Glutamatergic neuron (in vitro differentiated cells): ENCODE measurements around the gene NTRK3. TPM values are rescaled to one million over a fixed set of nuclear protein-coding genes. Genes with fewer than 3 reads are reported as not detected.

Source experiments
- DNase-seq: peaks from one replicate; pipeline ENCODE4 v3.0.0; 2022
- H3K27ac Mint-ChIP-seq: one replicate; pipeline ENCODE4 v1.8.0; 2020; ENCODE audit warnings: mild to moderate bottlenecking, mixed read lengths, inconsistent platforms; ENCODE audit not compliant: unreplicated experiment
- H3K27me3 Mint-ChIP-seq: one replicate; pipeline ENCODE4 v1.8.0; 2020; ENCODE audit warnings: mild to moderate bottlenecking, moderate library complexity, mixed read lengths, inconsistent platforms; ENCODE audit not compliant: unreplicated experiment
- H3K36me3 Mint-ChIP-seq: one replicate; pipeline ENCODE4 v1.8.0; 2020; ENCODE audit warnings: mild to moderate bottlenecking, mixed read lengths, inconsistent platforms; ENCODE audit not compliant: unreplicated experiment
- H3K4me1 Mint-ChIP-seq: one replicate; pipeline ENCODE4 v1.8.0; 2020; ENCODE audit warnings: mild to moderate bottlenecking, low read depth, mixed read lengths, inconsistent platforms; ENCODE audit not compliant: unreplicated experiment
- H3K4me3 Mint-ChIP-seq: one replicate; pipeline ENCODE4 v1.8.0; 2020; ENCODE audit warnings: mild to moderate bottlenecking, mixed read lengths, inconsistent platforms; ENCODE audit not compliant: unreplicated experiment
- H3K9me3 Mint-ChIP-seq: one replicate; pipeline ENCODE4 v1.8.0; 2020; ENCODE audit warnings: mild to moderate bottlenecking, moderate library complexity, mixed read lengths, inconsistent platforms; ENCODE audit not compliant: unreplicated experiment
- total RNA-seq: library from RNA; stranded (reverse); fragmentation: NEBNext Ultra II Directional; extraction: Animal tissue kit (Norgen Biotek cat#: 25700); gene quantifications from one replicate; pipeline ENCODE4 v1.2.1, GENCODE V29; 2021; ENCODE audit not compliant: unreplicated experiment
- TF ChIP-seq, protein P1 (sequence below): fragments of 200-600 bp; sonication (generic); IDR thresholded peaks from one replicate; pipeline ENCODE4 v1.5.0; 2021; ENCODE audit not compliant: partially characterized antibody, unreplicated experiment

NTRK3 gene
- total RNA-seq, 1 donor from 2014 or later, result 9.5 TPM

DNA sequence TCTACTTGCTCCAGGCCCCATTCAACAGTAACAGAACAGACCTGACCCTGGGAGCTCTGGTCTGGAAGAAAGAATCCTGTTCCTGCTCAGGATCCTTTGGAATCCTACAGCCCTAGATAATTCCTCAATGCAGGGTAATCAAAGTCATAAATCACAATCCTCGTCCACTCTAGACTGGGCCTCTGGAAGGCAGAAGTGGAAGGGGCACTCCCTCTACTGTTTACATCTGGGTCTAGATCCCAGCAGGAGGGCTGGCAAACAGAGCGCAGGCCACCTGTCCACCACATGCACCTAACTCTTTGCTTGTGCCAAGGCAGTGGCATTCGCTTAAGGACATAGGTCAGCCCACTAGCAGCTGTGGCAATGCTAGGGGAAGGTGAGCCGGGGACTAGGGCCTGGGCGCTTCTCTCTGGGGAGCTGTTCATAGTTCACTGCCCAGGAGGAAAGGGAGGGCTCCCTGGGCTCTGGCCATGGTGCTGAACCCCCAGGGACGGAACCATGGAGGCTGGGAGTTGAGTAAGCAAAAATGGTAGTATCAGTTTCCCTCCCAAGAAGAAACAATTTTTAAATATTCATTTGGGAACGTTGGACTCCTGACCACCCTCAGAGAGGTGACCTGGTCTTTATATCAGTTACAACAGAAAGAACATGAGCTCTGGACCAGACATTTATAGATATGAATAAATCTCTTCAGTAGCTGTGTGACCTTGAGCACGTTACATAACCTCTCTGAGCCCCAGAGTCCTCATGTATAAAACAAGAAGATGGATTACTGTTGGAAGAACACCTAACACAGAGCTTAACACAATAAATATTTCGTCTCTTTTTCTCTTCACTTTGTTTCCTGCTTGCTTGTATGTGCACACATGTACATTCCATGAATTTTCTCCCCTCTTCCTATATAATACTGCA lies 90.2 kb downstream of the NTRK3 start:
- H3K4me3 Mint-ChIP-seq, result no peak overlapping the region
- TF ChIP-seq, protein P1, sequence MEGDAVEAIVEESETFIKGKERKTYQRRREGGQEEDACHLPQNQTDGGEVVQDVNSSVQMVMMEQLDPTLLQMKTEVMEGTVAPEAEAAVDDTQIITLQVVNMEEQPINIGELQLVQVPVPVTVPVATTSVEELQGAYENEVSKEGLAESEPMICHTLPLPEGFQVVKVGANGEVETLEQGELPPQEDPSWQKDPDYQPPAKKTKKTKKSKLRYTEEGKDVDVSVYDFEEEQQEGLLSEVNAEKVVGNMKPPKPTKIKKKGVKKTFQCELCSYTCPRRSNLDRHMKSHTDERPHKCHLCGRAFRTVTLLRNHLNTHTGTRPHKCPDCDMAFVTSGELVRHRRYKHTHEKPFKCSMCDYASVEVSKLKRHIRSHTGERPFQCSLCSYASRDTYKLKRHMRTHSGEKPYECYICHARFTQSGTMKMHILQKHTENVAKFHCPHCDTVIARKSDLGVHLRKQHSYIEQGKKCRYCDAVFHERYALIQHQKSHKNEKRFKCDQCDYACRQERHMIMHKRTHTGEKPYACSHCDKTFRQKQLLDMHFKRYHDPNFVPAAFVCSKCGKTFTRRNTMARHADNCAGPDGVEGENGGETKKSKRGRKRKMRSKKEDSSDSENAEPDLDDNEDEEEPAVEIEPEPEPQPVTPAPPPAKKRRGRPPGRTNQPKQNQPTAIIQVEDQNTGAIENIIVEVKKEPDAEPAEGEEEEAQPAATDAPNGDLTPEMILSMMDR, result no peak
- H3K9me3 Mint-ChIP-seq, result peaks cover 2% of the 10 kb centered on the region
- no peak for DNase-seq
- H3K4me1 Mint-ChIP-seq, result peaks cover 5% of the 10 kb centered on the region
- H3K27ac Mint-ChIP-seq, result no peak overlapping the region
- peaks cover 2% of the 10 kb centered on the region for H3K27me3 Mint-ChIP-seq
- H3K36me3 Mint-ChIP-seq, result peaks cover 3% of the 10 kb centered on the region

DNA sequence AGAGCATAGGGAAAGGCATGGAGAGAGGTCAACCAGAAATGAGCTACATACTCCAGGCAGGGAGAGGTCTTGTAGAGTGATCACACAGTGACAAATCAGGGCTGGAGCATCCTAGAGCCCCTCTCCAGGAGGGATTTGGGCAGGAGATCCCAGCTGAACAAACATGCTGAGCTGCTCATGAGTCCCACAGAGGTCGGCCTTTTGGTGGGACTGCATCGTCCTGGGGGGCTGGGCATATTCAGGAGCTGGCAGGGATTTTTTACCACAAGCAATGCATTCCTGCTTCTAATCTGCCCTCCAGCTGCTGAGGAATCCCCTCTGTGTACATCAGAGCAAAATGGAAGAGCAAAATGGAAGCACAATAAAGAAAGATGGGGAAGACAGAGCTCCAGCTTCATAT lies 94.9 kb downstream of the NTRK3 start:
- H3K36me3 Mint-ChIP-seq, result peaks cover 13% of the 10 kb centered on the region
- no peak for DNase-seq
- peaks cover 8% of the 10 kb centered on the region for H3K9me3 Mint-ChIP-seq
- no peaks in the 10 kb centered on the region for H3K4me1 Mint-ChIP-seq
- H3K27ac Mint-ChIP-seq, result no peak overlapping the region
- no peak overlapping the region for H3K4me3 Mint-ChIP-seq
- no peaks in the 10 kb centered on the region for H3K27me3 Mint-ChIP-seq
- TF ChIP-seq, protein P1, result no peak

DNA sequence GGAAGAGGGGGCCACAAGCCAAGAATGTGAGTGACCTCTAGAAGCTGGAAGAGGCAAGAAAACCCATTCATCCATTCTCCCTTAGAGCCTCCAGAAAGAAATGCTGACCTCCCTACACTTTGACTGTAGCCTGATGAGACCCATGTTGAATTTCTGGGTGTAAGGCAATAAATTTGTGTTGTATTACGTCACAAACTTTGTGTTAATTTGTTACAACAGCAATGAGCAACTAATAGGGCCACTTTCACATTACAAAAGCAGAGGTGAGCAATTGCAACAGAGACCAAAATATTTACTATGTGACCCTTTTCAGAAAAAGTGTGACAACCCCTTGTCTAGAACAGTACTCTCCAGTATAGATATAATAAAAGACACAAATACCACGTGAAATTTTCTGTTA lies 101.2 kb downstream of the NTRK3 start:
- peaks cover 5% of the 10 kb centered on the region for H3K4me1 Mint-ChIP-seq
- H3K36me3 Mint-ChIP-seq, result peaks cover 18% of the 10 kb centered on the region
- TF ChIP-seq, protein P1, result no peak
- peaks cover 8% of the 10 kb centered on the region for H3K9me3 Mint-ChIP-seq
- no peak for DNase-seq
- no peak overlapping the region for H3K4me3 Mint-ChIP-seq
- no peak overlapping the region for H3K27ac Mint-ChIP-seq
- peaks cover 2% of the 10 kb centered on the region for H3K27me3 Mint-ChIP-seq

DNA sequence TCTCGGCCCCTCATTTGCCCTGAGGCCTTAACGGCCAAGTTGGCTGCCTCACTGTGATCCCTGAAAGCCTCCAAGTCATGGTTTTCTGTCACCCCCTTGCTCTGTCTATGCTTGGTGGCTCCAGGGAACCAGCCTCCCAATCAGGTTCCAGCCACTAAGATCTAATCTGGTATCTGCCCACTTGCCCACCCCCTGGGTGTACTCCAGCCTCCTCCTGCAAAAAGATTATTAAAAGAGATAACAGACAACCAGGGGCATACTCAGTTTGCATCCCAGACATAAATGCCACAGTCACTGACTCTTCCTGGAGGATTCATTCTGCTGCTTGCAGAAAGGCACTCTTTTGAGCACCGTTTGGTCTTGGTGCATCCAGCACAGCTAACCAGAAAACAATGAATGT lies 103.9 kb downstream of the NTRK3 start:
- peaks cover 10% of the 10 kb centered on the region for H3K36me3 Mint-ChIP-seq
- TF ChIP-seq, protein P1, result no peak
- H3K27ac Mint-ChIP-seq, result no peak overlapping the region
- H3K9me3 Mint-ChIP-seq, result peaks cover 5% of the 10 kb centered on the region
- DNase-seq, result no peak
- H3K4me3 Mint-ChIP-seq, result no peak overlapping the region
- peaks cover 2% of the 10 kb centered on the region for H3K27me3 Mint-ChIP-seq
- H3K4me1 Mint-ChIP-seq, result peaks cover 5% of the 10 kb centered on the region

DNA sequence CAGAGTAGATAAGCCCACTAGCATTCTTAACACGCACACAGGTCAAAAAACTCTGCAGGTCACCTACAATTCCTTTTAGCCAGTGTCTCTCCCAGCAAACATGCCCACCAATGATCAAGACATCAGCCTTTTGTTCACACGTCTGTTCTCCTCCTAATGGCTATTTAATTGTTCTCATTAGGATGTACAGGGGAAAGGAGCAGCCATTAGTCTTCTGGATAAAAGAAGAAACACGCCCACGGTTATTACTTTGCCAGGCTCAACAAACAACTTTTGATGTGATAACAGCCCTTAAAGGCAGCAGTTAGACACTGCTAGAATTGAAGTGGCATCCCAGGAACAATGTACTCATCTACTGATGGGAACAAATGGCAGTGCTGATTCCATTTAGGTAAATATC lies 108.8 kb downstream of the NTRK3 start:
- Mint-ChIP-seq H3K9me3 (peaks cover 2% of the 10 kb centered on the region), H3K27ac (no peak overlapping the region), H3K4me1 (peaks cover 5% of the 10 kb centered on the region), H3K27me3 (peaks cover 2% of the 10 kb centered on the region), H3K36me3 (peaks cover 6% of the 10 kb centered on the region), H3K4me3 (no peak overlapping the region)
- TF ChIP-seq, protein P1, result no peak
- no peak for DNase-seq
